ENCODE data around the gene RALGPS2.

- TF ChIP-seq POLR2A (IDR thresholded peaks at IDR 0.05) = no peak
- no peak for TF ChIP-seq POLR2AphosphoS5 (IDR thresholded peaks at IDR 0.05)
- no peak for TF ChIP-seq CTCF (IDR thresholded peaks at IDR 0.05)
Measured at GRCh38 chr1:178682429-178682828, 42.6 kb upstream of the RALGPS2 start.

All from upper lobe of left lung (tissue), 4 donors.